H1 (cell line): Measurements from ENCODE around the gene KCNK2. TPM values are rescaled to one million over a fixed set of nuclear protein-coding genes. Genes with fewer than 3 reads are reported as not detected.

ENCODE experiments used
- BCL11A ChIP-seq, 2 experiments: IDR thresholded peaks; one replicate each; pipeline ENCODE4 v1.6.1; 2011; ENCODE audit warnings: low read depth in 2 of 2, low read length in 2 of 2, mild to moderate bottlenecking in 2 of 2
- CBX8 ChIP-seq: fragments of 300-800, 300-1000 bp; sonication (generic); IDR thresholded peaks from 2 replicates; pipeline ENCODE4 v1.7.1; 2016; ENCODE audit warnings: low read depth, low read length, borderline replicate concordance
- NRF1 ChIP-seq: IDR thresholded peaks from 2 replicates; pipeline ENCODE4 v1.6.1; 2011; ENCODE audit warnings: mild to moderate bottlenecking, low read depth, low read length, improper control_type of control experiment
- polyA plus RNA-seq, 7 experiments: library from polyadenylated mRNA; depleted of rRNA in 3 of 7; stranded (reverse) in 5 of 7; unstranded in 2 of 7; fragments of >200 nt in 5 of 7; fragments of 200-250 nt in 2 of 7; gene quantifications; 1 replicate in 5 of 7; 2 replicates in 1 of 7; 4 replicates in 1 of 7; pipeline versions ENCODE4 v1.2.1 to v1.2.3, GENCODE V29; 2011 to 2013; ENCODE audit warnings: missing spikeins in 2 of 7, mixed read lengths in 2 of 7
- total RNA-seq: library from RNA; stranded (reverse); fragmentation: NEBNext Ultra II Directional; extraction: Animal tissue kit (Norgen Biotek cat#: 25700); gene quantifications from 2 replicates; pipeline ENCODE4 v1.2.1, GENCODE V29; 2021

Gene KCNK2
- total and polyA plus RNA-seq, 2 of the 8 experiments (the other 6 are each of a cell fraction or from before 2014, with no cell fraction given): 0.59 to 1.2 TPM

GRCh38 chr1:215109171-215109570 is 26.6 kb downstream of the KCNK2 start (continued):
- TF ChIP-seq BCL11A (IDR thresholded peaks at IDR 0.05; ENCODE audit: low read depth in 2 of 2, low read length in 2 of 2): no peak
- TF ChIP-seq CBX8: no peak
- TF ChIP-seq NRF1: no peak
